H9 (cell line): Measurements from ENCODE around the gene TRPM8. TPM values are rescaled to one million over a fixed set of nuclear protein-coding genes. Genes with fewer than 3 reads are reported as not detected.

Experiments
- DNase-seq: peaks from one replicate; pipeline ENCODE4 v3.0.0-alpha.2; 2017
- H2AFZ ChIP-seq: one replicate; pipeline ENCODE4 v1.6.1; 2013; ENCODE audit warnings: mild to moderate bottlenecking, low read length, control low read depth, moderate library complexity
- H2AK5ac ChIP-seq: 2 replicates; pipeline ENCODE4 v1.6.1; 2013; ENCODE audit warnings: low read length, control low read depth, mixed read lengths; ENCODE audit not compliant: insufficient read length
- H2BK120ac ChIP-seq: one replicate; pipeline ENCODE4 v1.6.1; 2013; ENCODE audit warnings: low read depth, mild to moderate bottlenecking, low read length, control low read depth, inconsistent platforms; ENCODE audit not compliant: poor library complexity, severe bottlenecking
- H2BK12ac ChIP-seq: 2 replicates; pipeline ENCODE4 v1.6.1; 2013; ENCODE audit warnings: low read length, control low read depth, mixed read lengths, low read depth; ENCODE audit not compliant: insufficient read length
- H2BK15ac ChIP-seq: 2 replicates; pipeline ENCODE4 v1.6.1; 2013; ENCODE audit warnings: low read depth, low read length, control low read depth
- H2BK20ac ChIP-seq: one replicate; pipeline ENCODE4 v1.6.1; 2013; ENCODE audit warnings: low read depth, mild to moderate bottlenecking, low read length, control low read depth, inconsistent platforms; ENCODE audit not compliant: poor library complexity, severe bottlenecking
- H2BK5ac ChIP-seq: 2 replicates; pipeline ENCODE4 v1.6.1; 2013; ENCODE audit warnings: low read length, control low read depth, mixed read lengths; ENCODE audit not compliant: insufficient read length
- H3K14ac ChIP-seq: 2 replicates; pipeline ENCODE4 v1.6.1; 2013; ENCODE audit warnings: low read length, control low read depth; ENCODE audit not compliant: insufficient read depth
- H3K18ac ChIP-seq: 2 replicates; pipeline ENCODE4 v1.6.1; 2013; ENCODE audit warnings: low read depth, mild to moderate bottlenecking, mixed read lengths, low read length, control low read depth; ENCODE audit not compliant: insufficient read length
- H3K23ac ChIP-seq: 2 replicates; pipeline ENCODE4 v1.6.1; 2013; ENCODE audit warnings: low read length, control low read depth, mixed read lengths, low read depth; ENCODE audit not compliant: insufficient read length
- H3K23me2 ChIP-seq: 2 replicates; pipeline ENCODE4 v1.6.1; 2013; ENCODE audit warnings: low read depth, mild to moderate bottlenecking, mixed read lengths, low read length, control low read depth; ENCODE audit not compliant: insufficient read length, poor library complexity, severe bottlenecking
- H3K27ac ChIP-seq: 2 replicates; pipeline ENCODE4 v1.5.1; 2013; ENCODE audit warnings: low read length, control low read depth, mixed read lengths, low read depth; ENCODE audit not compliant: insufficient read length
- H3K27me3 ChIP-seq: 2 replicates; pipeline ENCODE4 v1.6.1; 2013; ENCODE audit warnings: low read length, control low read depth, inconsistent platforms; ENCODE audit not compliant: insufficient read depth
- H3K4ac ChIP-seq: 2 replicates; pipeline ENCODE4 v1.6.1; 2013; ENCODE audit warnings: low read depth, mild to moderate bottlenecking, control low read depth, inconsistent platforms, low read length, moderate library complexity
- H3K4me1 ChIP-seq: 2 replicates; pipeline ENCODE4 v1.6.1; 2013; ENCODE audit warnings: low read length, control low read depth, inconsistent platforms; ENCODE audit not compliant: insufficient read depth
- H3K4me2 ChIP-seq: 2 replicates; pipeline ENCODE4 v1.6.1; 2013; ENCODE audit warnings: low read length, control low read depth, mixed read lengths; ENCODE audit not compliant: insufficient read length, insufficient read depth
- H3K56ac ChIP-seq: 2 replicates; pipeline ENCODE4 v1.6.1; 2013; ENCODE audit warnings: low read depth, mild to moderate bottlenecking, mixed read lengths, low read length, control low read depth; ENCODE audit not compliant: insufficient read length
- H3K79me1 ChIP-seq: 2 replicates; pipeline ENCODE4 v1.6.1; 2013; ENCODE audit warnings: low read depth, mild to moderate bottlenecking, moderate library complexity, low read length, control low read depth, inconsistent platforms; ENCODE audit not compliant: insufficient read depth, poor library complexity, severe bottlenecking
- H3K79me2 ChIP-seq: 2 replicates; pipeline ENCODE4 v1.6.1; 2013; ENCODE audit warnings: low read length, control low read depth, inconsistent platforms; ENCODE audit not compliant: insufficient read depth
- H3K9ac ChIP-seq: 2 replicates; pipeline ENCODE4 v1.6.1; 2013; ENCODE audit warnings: low read length, control low read depth, mixed read lengths; ENCODE audit not compliant: insufficient read length; ENCODE audit errors: extremely low read depth
- H3K9me3 ChIP-seq: one replicate; pipeline ENCODE4 v1.6.1; 2013; ENCODE audit warnings: low read depth, low read length, inconsistent platforms; ENCODE audit not compliant: control insufficient read depth
- H3T11ph ChIP-seq: one replicate; pipeline ENCODE4 v1.6.1; 2013; ENCODE audit warnings: mild to moderate bottlenecking, low read length, control low read depth, inconsistent platforms
- H4K20me1 ChIP-seq: one replicate; pipeline ENCODE4 v1.6.1; 2013; ENCODE audit not compliant: control insufficient read depth, insufficient read length, insufficient read depth
- H4K5ac ChIP-seq: 2 replicates; pipeline ENCODE4 v1.6.1; 2013; ENCODE audit warnings: low read depth, mild to moderate bottlenecking, mixed read lengths, low read length, control low read depth; ENCODE audit not compliant: insufficient read length
- H4K8ac ChIP-seq: replicated peaks from 2 replicates; pipeline ENCODE4 v1.6.1; 2013; ENCODE audit warnings: low read length, control low read depth, mixed read lengths, low read depth; ENCODE audit not compliant: insufficient read length
- H4K91ac ChIP-seq: 2 replicates; pipeline ENCODE4 v1.6.1; 2013; ENCODE audit warnings: low read depth, mild to moderate bottlenecking, moderate library complexity, mixed read lengths, low read length, control low read depth; ENCODE audit not compliant: insufficient read length
- H3K27ac Mint-ChIP-seq, 3 experiments: 2 replicates in 2 of 3; 3 replicates in 1 of 3; pipeline ENCODE4 v1.8.0; 2020 to 2021; ENCODE audit warnings: mixed read lengths in 3 of 3, mild to moderate bottlenecking in 1 of 3, moderate library complexity in 1 of 3
- H3K27me3 Mint-ChIP-seq: 2 replicates; pipeline ENCODE4 v1.8.0; 2021; ENCODE audit warnings: low read depth, mild to moderate bottlenecking, moderate library complexity, mixed read lengths
- H3K36me3 Mint-ChIP-seq, 3 experiments: 2 replicates in 2 of 3; 3 replicates in 1 of 3; pipeline ENCODE4 v1.8.0; 2020 to 2021; ENCODE audit warnings: low read depth in 3 of 3, mixed read lengths in 3 of 3; ENCODE audit not compliant: insufficient read depth in 1 of 3
- H3K4me1 Mint-ChIP-seq, 2 experiments: 2 replicates each; pipeline ENCODE4 v1.8.0; 2020; ENCODE audit warnings: mixed read lengths in 2 of 2
- H3K4me3 Mint-ChIP-seq, 2 experiments: 2 replicates in 1 of 2; 3 replicates in 1 of 2; pipeline ENCODE4 v1.8.0; 2020 to 2021; ENCODE audit warnings: mild to moderate bottlenecking in 2 of 2, mixed read lengths in 2 of 2, moderate library complexity in 1 of 2
- H3K9me3 Mint-ChIP-seq, 2 experiments: 2 replicates in 1 of 2; 3 replicates in 1 of 2; pipeline ENCODE4 v1.8.0; 2020; ENCODE audit warnings: mild to moderate bottlenecking in 2 of 2, mixed read lengths in 2 of 2, moderate library complexity in 1 of 2
- WGBS: extraction: QIAGEN DNeasy Blood & Tissue Kit; methylation state at CpG from one replicate; pipeline ENCODE4 v1.1.7; 2013; ENCODE audit warnings: missing lambda C conversion rate, low lambda C conversion rate, mixed read lengths; ENCODE audit not compliant: insufficient read length; ENCODE audit errors: extremely low coverage; 5-methylcytosine and 5-hydroxymethylcytosine counted together
- total RNA-seq: library from RNA; stranded (reverse); gene quantifications from 2 replicates; pipeline ENCODE4 v1.2.1, GENCODE V29; 2021
- TF ChIP-seq, protein P1 (sequence below): fragments of 200-600 bp; sonication (generic); conservative IDR thresholded peaks from 3 replicates; pipeline ENCODE4 v1.8.0; 2021; ENCODE audit warnings: antibody characterized with exemption, mild to moderate bottlenecking

The TRPM8 gene
- total RNA-seq, 1 experiment from 2014 or later, result 0.28 TPM

DNA sequence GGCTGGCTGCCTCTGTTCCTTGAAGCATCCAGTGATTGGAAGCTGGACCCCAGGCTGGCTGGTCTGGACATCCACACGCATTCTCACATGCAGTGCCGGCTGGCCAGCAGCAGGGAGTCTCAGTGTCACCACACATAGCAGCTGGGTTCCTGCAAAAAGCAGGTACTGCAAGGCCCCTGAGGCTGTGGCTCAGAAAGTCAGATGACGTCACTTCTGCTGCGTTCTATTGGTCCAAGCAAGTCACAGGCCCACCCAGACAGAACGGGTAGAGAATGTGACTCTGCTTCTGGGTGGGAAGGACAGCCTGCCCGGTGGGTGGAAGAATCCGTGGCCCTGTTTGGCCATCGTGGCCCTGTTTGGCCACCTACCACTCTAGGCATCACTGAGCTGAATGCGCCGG, 82.0 kb downstream of the TRPM8 start:
- no peak overlapping the region for H2BK120ac ChIP-seq
- WGBS, result no CpG with 5 or more reads among the region's 10 CpGs
- H2AFZ ChIP-seq, result no peak overlapping the region
- peak; percentile 50 for DNase-seq
- no peak overlapping the region for H4K91ac ChIP-seq
- TF ChIP-seq, protein P1, sequence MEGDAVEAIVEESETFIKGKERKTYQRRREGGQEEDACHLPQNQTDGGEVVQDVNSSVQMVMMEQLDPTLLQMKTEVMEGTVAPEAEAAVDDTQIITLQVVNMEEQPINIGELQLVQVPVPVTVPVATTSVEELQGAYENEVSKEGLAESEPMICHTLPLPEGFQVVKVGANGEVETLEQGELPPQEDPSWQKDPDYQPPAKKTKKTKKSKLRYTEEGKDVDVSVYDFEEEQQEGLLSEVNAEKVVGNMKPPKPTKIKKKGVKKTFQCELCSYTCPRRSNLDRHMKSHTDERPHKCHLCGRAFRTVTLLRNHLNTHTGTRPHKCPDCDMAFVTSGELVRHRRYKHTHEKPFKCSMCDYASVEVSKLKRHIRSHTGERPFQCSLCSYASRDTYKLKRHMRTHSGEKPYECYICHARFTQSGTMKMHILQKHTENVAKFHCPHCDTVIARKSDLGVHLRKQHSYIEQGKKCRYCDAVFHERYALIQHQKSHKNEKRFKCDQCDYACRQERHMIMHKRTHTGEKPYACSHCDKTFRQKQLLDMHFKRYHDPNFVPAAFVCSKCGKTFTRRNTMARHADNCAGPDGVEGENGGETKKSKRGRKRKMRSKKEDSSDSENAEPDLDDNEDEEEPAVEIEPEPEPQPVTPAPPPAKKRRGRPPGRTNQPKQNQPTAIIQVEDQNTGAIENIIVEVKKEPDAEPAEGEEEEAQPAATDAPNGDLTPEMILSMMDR, result no peak
- no peak overlapping the region for H3K27ac ChIP-seq
- Mint-ChIP-seq H3K9me3 (peaks cover 0 to 3% of the 10 kb centered on the region in 2 experiments; a peak in 1 of 5 replicates), H3K4me1 (peaks cover 0 to 3% of the 10 kb centered on the region in 2 experiments; a peak in 2 of 4 replicates), H3K27me3 (peaks cover 6% of the 10 kb centered on the region), H3K27ac (no peak overlapping the region), H3K36me3 (no peaks in the 10 kb centered on the region), H3K4me3 (no peak overlapping the region)
- H3K27me3 ChIP-seq, result no peaks in the 10 kb centered on the region
- H3K56ac ChIP-seq, result no peak overlapping the region
- no peak overlapping the region for H2BK12ac ChIP-seq
- H3K14ac ChIP-seq, result no peak overlapping the region
- no peaks in the 10 kb centered on the region for H3K79me1 ChIP-seq
- H3K9me3 ChIP-seq, result no peaks in the 10 kb centered on the region
- no peaks in the 10 kb centered on the region for H3K23me2 ChIP-seq
- H3K4ac ChIP-seq, result no peak overlapping the region
- H3K4me1 ChIP-seq, result no peaks in the 10 kb centered on the region
- no peak overlapping the region for H3K4me2 ChIP-seq
- H3T11ph ChIP-seq, result no peak overlapping the region
- no peak overlapping the region for H3K18ac ChIP-seq
- H3K23ac ChIP-seq, result no peak overlapping the region
- H4K5ac ChIP-seq, result no peak overlapping the region
- no peak overlapping the region for H3K9ac ChIP-seq
- H2BK15ac ChIP-seq, result no peak overlapping the region
- no peak overlapping the region for H2AK5ac ChIP-seq
- no peak overlapping the region for H2BK5ac ChIP-seq
- H4K20me1 ChIP-seq, result no peaks in the 10 kb centered on the region
- no peak overlapping the region for H4K8ac ChIP-seq
- no peaks in the 10 kb centered on the region for H3K79me2 ChIP-seq
- H2BK20ac ChIP-seq, result no peak overlapping the region
